Tibial artery (tissue), 4 donors: ENCODE measurements around the gene NOSIP.

Source experiments
- DNase-seq, 2 donors: peaks; one replicate each; pipeline ENCODE4 v3.0.0-alpha.2; 2019
- H3K27ac ChIP-seq, 2 donors: fragments of 200-600 bp; sonication (generic) in 1 of 2; 1 replicate in 1 of 2; 2 replicates in 1 of 2; pipeline ENCODE4 v1.5.1; 2018 to 2019; ENCODE audit warnings: mild to moderate bottlenecking in 1 of 2
- H3K27me3 ChIP-seq, 2 donors: fragments of 200-600 bp; sonication (generic) in 1 of 2; one replicate each; pipeline versions ENCODE4 v1.5.1 to v1.6.0; 2016 to 2019
- H3K36me3 ChIP-seq, 3 donors: fragments of 200-600 bp; sonication (generic) in 2 of 3; one replicate each; pipeline ENCODE4 v1.5.1; 2016 to 2019; ENCODE audit warnings: mild to moderate bottlenecking in 2 of 3
- H3K4me1 ChIP-seq, 4 donors: fragments of 200-600 bp; sonication (generic) in 2 of 4; 1 replicate in 3 of 4; 2 replicates in 1 of 4; pipeline ENCODE4 v1.5.1; 2016 to 2019
- H3K4me3 ChIP-seq, 2 donors: fragments of 200-600 bp; sonication (generic) in 1 of 2; 1 replicate in 1 of 2; 2 replicates in 1 of 2; pipeline ENCODE4 v1.5.1; 2018 to 2019; ENCODE audit warnings: mild to moderate bottlenecking in 2 of 2
- H3K9me3 ChIP-seq, 3 donors: fragments of 200-600 bp; sonication (generic) in 1 of 3; one replicate each; pipeline ENCODE4 v1.5.1; 2016 to 2019
- intact Hi-C: fragments of 100-400 bp; cut with DNase I; formaldehyde crosslinking; loops from one replicate; pipeline ENCODE4 v1.15.0; 2023; ENCODE audit warnings: low total_unique reads
- TF ChIP-seq, protein P1 (sequence below), 2 experiments: fragments of 200-600 bp in 1 of 2; fragments of 450-650 bp in 1 of 2; IDR thresholded peaks; one replicate each; pipeline ENCODE4 v1.5.1; 2017 to 2019; ENCODE audit warnings: antibody characterized with exemption in 2 of 2, mild to moderate bottlenecking in 1 of 2, moderate library complexity in 1 of 2

Gene NOSIP

DNA sequence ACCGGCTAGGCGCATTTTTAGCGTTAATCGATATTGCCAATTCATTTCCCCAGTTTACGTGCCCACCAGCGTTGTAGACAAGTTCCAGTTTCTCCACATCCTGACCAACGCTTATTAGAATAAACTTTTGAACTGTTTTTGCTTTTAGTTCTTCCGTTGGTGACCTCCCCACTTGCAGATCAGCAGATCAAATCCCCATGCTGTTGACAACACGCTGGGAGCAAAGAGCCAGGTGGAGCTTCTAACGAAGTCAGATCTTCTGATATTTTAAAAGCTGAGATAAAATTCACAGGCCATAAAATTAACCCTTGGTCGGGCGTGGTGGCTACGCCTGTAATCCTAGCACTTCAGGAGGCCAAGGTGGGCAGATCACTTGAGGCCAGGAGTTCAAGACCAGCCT, 31.3 kb downstream of the NOSIP start:
- H3K27ac ChIP-seq: no peak overlapping the region
- DNase-seq: no peak
- H3K27me3 ChIP-seq: no peaks in the 10 kb centered on the region
- H3K4me3 ChIP-seq: no peak overlapping the region
- peaks cover 0 to 4% (median 0%) of the 10 kb centered on the region in 4 donors for H3K4me1 ChIP-seq
- TF ChIP-seq, protein P1, sequence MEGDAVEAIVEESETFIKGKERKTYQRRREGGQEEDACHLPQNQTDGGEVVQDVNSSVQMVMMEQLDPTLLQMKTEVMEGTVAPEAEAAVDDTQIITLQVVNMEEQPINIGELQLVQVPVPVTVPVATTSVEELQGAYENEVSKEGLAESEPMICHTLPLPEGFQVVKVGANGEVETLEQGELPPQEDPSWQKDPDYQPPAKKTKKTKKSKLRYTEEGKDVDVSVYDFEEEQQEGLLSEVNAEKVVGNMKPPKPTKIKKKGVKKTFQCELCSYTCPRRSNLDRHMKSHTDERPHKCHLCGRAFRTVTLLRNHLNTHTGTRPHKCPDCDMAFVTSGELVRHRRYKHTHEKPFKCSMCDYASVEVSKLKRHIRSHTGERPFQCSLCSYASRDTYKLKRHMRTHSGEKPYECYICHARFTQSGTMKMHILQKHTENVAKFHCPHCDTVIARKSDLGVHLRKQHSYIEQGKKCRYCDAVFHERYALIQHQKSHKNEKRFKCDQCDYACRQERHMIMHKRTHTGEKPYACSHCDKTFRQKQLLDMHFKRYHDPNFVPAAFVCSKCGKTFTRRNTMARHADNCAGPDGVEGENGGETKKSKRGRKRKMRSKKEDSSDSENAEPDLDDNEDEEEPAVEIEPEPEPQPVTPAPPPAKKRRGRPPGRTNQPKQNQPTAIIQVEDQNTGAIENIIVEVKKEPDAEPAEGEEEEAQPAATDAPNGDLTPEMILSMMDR (IDR thresholded peaks at IDR 0.05): no peak
- H3K9me3 ChIP-seq: no peaks in the 10 kb centered on the region
- intact Hi-C loops: no loop called here
- H3K36me3 ChIP-seq: peaks cover 0 to 21% (median 8%) of the 10 kb centered on the region in 3 donors

DNA sequence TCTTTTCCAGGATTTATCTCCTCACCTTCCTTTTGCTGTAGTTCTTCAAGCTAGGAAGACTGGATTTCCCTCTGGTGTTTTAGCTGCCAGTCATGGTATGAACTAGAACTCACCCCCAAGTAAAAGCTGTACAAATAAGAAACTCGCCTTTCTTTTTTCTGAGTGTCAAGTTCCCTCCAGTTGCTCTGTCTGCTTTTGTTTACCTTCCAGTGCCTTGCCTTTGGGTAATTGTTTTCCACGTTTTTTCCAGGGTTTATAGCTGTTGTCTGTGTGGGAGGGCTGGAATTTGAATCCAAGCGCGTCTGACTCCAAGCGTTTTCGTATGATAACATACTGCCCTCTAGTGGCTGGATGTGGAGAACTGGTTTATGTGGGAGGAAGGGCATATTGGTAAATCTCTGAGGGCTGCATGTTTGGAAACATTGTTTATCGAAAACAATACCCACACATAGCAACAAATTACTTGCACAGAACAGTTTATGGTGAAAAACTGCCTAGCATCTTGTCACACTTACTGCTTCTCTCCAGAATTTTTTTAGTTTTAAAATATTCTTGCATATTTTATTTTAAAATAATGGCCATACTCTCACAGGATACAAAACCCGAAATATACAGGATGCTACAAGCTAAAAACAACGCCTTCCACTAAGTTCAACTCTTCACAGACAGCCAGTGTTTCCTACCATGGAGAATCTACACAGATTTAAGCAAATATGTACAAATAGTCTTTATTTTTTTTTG, 33.4 kb downstream of the NOSIP start:
- H3K36me3 ChIP-seq: peaks cover 0 to 22% (median 4%) of the 10 kb centered on the region in 3 donors
- no peaks in the 10 kb centered on the region for H3K27me3 ChIP-seq

DNA sequence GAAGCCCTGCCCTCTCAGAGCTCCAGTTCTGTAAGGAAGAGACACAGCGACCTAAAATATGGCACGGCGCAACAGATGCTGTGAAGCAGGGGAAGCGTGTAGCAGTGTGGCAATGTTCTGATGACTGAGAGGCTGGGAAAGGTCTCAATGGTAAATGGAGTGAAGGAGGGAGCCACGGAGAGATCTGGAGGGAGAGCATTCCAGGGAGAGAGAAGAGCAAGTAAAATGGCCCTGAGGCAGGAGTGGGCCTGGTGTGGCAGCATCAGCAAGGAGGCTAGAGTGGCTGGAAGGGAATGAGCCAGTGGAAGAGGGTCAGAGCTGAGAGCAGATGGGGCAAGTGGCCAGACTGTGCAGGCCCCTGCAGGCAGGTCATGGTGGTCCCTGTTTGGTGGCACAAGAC, 36.2 kb downstream of the NOSIP start:
- H3K27me3 ChIP-seq: no peaks in the 10 kb centered on the region
- H3K4me1 ChIP-seq: peaks cover 0 to 4% (median 0%) of the 10 kb centered on the region in 4 donors
- TF ChIP-seq, protein P1 (IDR thresholded peaks at IDR 0.05): no peak
- H3K9me3 ChIP-seq: no peaks in the 10 kb centered on the region
- DNase-seq: no peak
- H3K36me3 ChIP-seq: peaks cover 0 to 15% (median 3%) of the 10 kb centered on the region in 3 donors
- intact Hi-C loops: loop anchor here (5.0 kb wide), 1 partner anchor 1807 kb away; no protein-coding TSS in a partner anchor
- no peak overlapping the region for H3K27ac ChIP-seq
- no peak overlapping the region for H3K4me3 ChIP-seq

More for the DNA sequence above, 33.4 kb downstream of the NOSIP start:
- intact Hi-C loops: loop anchor here (2.0 kb wide), 2 partner anchors 44 to 72 kb away; partner anchors contain the start of gene FLT3LG
- H3K4me3 ChIP-seq: no peak overlapping the region
- H3K9me3 ChIP-seq: no peaks in the 10 kb centered on the region
- H3K4me1 ChIP-seq: peaks cover 0 to 4% (median 0%) of the 10 kb centered on the region in 4 donors
- peak; percentile 76 to 82 for DNase-seq
- TF ChIP-seq, protein P1 (IDR thresholded peaks at IDR 0.05): peak; percentile 75 to 92
- H3K27ac ChIP-seq: no peak overlapping the region

DNA sequence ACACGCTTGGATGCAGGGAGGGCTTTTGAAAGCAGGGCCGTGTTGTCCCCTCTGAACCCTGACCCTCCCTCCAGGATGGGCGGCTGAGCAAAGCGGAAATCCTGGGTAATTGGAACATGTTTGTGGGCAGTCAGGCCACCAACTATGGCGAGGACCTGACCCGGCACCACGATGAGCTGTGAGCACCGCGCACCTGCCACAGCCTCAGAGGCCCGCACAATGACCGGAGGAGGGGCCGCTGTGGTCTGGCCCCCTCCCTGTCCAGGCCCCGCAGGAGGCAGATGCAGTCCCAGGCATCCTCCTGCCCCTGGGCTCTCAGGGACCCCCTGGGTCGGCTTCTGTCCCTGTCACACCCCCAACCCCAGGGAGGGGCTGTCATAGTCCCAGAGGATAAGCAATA, 37.3 kb downstream of the NOSIP start:
- Histone ChIP-seq H3K36me3 (peaks cover 4 to 26% (median 12%) of the 10 kb centered on the region in 3 donors), H3K27ac (no peak overlapping the region), H3K4me3 (no peak overlapping the region), H3K27me3 (no peaks in the 10 kb centered on the region), H3K4me1 (peaks cover 0 to 4% (median 0%) of the 10 kb centered on the region in 4 donors), H3K9me3 (no peaks in the 10 kb centered on the region)
- intact Hi-C loops: loop anchor here (5.0 kb wide), 1 partner anchor 1806 kb away; no protein-coding TSS in a partner anchor
- no peak for DNase-seq
- TF ChIP-seq, protein P1 (IDR thresholded peaks at IDR 0.05): no peak

DNA sequence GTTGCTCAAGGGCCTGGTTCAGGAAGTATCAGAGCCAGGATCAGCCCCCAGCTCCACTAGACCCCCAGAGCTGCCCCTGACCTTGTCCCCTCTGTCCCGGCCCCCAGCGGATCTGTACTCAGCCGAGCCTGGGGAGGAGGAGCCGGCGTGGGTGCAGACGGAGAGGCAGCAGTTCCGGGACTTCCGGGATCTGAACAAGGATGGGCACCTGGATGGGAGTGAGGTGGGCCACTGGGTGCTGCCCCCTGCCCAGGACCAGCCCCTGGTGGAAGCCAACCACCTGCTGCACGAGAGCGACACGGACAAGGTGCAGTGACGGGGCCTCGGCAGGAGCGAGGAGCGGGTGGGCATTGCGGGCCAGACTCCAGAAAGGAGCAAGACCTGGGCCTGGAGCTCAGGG, 37.9 kb downstream of the NOSIP start:
- H3K36me3 ChIP-seq: peaks cover 4 to 32% (median 14%) of the 10 kb centered on the region in 3 donors
- H3K4me3 ChIP-seq: no peak overlapping the region
- TF ChIP-seq, protein P1 (IDR thresholded peaks at IDR 0.05): no peak
- no peak for DNase-seq
- intact Hi-C loops: loop anchor here (5.0 kb wide), 1 partner anchor 1805 kb away; no protein-coding TSS in a partner anchor
- H3K4me1 ChIP-seq: peaks cover 0 to 4% (median 0%) of the 10 kb centered on the region in 4 donors
- H3K27me3 ChIP-seq: no peaks in the 10 kb centered on the region
- H3K9me3 ChIP-seq: no peaks in the 10 kb centered on the region
- H3K27ac ChIP-seq: no peak overlapping the region
